Nucleus accumbens (tissue), 56 donors: Measurements from ENCODE around the gene BAZ2A.
"Not testable (repeated sequence)": the region's sequence is repeated elsewhere in the genome, so short reads cannot be mapped to it uniquely, and the experiment has no call there.

Source experiments
- DNase-seq, 56 donors: peaks; one replicate each; lab custom pipeline; 2025; lab: John Stamatoyannopoulos, UW

BAZ2A gene

DNA sequence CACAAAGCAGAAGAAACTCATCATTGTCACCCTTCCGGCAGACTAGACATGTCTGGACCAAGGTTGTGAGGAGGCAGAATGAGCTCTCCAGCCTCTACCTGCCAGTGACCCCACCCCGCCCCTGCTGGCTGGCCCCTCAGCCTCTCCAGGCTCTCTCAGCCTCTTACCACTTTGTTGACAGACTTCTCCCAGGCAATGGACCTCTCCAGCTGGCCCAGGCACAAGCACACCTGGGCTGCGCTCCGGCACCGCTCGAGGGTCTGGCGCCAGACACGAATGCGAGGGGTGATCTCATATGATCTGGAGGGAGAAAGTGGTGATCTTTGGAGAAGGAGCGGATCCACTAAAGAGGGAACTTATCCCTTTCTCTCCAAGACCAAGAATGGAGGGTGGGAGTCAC lies 30.3 kb downstream of the BAZ2A start:
- no peak for DNase-seq

DNA sequence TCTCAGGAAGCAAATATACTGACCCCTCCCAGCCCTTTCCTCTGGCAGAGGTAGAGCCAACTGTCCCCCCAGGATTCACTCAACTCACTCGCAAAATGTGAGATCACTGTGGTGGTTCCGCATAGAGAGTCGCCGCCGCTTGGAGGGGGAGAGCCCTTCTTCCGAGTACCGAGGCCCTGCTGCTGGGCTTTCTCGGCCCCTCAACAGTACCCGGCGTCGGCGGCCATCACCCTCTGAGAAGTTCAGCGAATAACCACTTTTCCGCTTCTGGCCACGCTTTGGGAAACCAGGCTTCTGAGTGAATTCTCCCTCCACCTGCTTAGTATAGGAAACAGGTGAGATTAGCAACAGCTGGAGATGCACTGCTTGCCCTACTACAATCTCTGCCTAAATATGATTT lies 31.1 kb downstream of the BAZ2A start:
- no peak for DNase-seq

DNA sequence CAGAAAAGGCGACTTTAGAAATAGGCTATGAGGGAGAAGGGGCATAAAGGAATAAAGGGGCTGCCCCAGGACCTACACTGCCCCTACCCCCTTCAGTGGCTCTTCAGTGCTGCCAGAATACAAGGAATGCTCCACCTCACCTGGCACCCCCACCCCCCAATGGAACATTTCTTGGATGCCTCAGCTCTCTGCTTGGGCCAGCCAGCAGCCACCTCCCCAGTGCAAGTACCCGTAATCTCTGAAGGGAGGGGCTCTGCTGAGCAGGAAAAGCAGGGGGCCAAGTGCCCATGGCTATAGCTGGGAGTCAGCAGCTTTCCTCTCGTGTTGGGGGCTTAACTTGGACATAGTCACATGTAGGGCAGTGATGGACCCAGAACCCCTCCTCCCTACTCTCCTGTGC lies 33.3 kb downstream of the BAZ2A start:
- no peak for DNase-seq

DNA sequence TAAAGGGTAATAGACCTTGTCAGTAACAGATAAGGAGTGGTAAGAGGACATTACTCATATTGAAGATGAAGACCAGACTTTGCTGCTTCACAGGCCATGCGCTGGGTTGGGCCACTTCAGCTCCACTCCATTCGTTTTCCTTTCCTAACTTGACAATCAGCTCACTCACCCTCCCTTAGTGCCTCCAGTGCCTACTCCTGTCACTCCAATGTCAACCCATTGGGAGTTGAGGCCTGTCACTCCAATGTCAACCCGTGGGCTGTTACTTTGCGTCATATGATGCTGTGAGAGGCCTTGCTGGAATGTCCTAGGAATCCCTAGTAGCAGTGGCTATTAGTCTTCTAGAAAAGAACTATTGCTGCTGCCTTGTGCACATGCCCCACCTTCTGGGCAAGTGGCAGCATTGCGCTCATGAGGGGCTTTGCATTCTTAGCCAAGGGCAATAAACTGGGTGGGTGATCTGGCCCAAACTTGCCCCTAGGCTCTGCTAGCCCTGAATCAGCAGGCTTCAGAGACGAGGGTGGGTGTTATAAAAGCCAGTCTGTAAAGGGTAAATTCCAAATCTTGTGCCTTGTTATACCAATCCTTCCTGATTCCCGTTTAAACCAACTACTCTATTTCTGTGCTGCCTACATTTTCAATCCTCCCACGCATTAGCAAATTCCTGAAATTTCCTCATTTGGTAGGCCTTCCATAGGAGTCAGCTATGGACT lies 36.1 kb downstream of the BAZ2A start:
- DNase-seq: peak in 34 of 56 donors; percentile 1 to 61 (median 24)

DNA sequence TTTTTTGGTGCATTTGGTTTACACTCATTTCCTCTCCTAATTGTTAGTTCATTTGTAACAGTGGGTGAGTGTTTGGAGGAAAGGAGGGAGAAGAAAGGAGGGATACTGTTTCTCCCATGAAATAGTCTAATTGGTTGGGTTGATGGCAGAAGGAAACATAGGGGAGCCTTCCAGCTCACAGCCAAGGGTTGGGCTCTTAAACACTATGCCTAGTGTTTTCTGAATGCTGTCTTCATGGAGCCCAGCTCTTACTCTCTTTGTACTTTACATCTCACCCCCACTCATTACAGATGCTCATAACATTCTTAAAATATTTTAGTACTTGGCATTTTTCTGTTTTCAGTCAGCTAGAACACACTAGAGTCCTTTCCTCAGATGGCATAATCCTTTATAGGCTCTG lies 38.2 kb downstream of the BAZ2A start:
- DNase-seq: no peak

DNA sequence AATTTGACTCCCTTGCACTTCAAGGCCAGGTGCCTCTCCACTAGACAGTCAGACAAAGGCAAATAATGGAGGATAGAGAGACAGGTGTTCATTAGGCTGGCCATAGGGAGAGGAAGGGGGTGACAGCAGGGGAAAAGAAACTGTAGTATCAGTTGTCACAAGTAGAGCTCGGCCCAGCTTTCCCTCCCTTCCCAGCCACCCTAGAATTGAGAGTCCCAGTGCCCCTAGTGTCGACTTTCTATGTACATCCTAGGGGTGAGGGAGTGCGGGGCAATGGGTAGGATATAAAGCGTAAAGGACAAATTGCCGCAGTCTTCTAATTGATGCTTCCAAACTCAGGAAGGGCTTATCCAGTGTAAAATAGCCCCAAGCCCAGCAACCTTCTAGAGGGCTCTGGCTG lies 39.0 kb downstream of the BAZ2A start:
- DNase-seq: no peak

DNA sequence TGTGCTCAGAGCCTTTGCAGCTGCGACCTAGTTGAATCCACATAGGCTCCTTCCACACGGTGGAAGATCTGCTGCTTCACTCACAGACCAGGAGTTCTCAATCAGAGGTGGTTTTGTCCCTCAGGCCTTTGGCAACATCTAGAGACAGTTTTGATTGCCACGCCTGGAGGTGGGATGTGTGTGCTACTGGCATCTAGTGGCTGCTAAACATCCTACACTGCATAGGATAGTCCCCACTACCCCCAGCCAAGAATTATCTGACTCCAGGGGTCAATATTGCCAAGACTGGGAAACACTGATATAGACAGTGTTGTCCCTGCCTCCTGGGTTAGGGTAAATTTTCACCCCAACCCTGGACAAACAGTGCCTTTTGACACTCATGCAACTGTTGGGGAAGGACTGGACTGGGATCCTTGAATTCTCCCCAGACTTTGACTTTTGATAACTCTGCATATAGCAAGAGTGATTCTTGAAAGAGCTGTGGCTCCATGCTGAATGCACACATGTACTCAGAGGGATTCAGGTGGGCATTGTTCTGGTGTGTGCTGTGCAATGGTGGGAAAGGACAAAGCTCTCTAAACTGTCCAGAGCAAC lies 39.8 kb downstream of the BAZ2A start:
- no peak for DNase-seq

DNA sequence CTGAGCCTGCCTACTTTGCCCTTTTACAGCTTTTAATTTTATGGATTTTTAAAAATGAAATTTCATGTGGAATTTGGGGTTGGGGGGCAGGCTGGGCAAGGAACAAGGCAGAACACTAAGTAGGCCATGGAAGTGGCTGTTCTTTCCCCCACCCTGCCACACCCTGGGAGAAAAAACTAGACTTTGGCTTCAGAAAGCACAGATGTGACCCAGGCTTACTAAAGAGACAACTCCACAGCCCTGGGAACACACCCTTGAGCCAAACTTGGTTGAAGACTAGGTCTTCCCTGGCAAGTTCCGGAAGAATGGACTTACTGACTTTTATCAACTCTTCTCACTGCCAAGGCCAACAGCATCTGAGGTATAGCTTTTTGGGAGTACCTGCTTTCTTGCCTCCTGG lies 40.3 kb downstream of the BAZ2A start:
- no peak for DNase-seq

DNA sequence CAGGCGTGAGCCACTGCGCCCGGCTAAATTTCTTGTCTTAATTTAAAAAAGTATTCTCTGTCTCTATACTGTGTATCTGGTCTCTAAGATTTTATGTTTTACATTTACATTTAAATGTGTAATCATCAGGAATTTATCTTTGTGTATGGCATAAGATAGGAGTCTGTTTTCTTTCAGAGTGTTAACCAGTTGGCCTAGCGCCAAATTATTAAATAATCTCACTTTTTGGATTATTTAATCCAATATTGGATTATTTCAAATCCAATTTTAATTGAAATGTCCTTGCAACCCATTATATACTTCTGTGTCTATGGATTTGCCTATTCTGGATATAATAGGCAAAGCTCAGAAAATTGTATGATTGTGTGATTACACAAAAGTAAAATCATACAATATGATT lies 45.0 kb downstream of the BAZ2A start:
- no peak for DNase-seq

DNA sequence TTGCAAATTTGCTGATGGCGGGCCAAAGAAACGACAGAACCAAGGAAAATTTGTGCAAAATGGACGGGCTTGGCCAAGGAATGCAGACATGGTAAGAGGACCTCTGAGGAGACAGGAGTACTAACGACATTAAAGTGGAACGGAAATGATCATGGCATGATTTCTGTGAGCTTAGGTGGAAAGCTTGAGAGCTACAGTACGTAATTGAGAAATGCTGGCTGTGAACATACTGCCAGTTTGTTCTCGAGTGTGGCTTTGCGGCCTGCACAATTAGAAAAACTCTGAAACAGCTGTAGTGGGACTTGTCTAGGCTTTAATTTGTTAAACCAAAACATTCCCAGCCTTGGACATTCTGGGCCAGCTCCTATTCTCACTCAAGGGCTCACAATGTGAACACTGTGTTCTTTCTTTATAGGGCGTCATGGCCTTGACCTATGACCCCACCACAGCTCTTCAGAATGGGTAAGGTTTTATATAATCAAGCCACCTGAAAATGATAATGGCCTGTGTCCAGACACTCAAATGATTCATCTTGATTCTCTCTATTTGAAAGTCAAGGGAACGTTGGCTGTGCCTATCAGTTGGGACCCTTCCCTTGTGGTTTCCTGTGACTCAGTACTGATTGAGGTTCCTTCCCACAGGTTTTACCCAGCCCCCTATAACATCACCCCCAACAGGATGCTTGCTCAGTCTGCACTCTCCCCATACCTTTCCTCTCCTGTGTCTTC lies 48.5 kb downstream of the BAZ2A start:
- DNase-seq: no peak

DNA sequence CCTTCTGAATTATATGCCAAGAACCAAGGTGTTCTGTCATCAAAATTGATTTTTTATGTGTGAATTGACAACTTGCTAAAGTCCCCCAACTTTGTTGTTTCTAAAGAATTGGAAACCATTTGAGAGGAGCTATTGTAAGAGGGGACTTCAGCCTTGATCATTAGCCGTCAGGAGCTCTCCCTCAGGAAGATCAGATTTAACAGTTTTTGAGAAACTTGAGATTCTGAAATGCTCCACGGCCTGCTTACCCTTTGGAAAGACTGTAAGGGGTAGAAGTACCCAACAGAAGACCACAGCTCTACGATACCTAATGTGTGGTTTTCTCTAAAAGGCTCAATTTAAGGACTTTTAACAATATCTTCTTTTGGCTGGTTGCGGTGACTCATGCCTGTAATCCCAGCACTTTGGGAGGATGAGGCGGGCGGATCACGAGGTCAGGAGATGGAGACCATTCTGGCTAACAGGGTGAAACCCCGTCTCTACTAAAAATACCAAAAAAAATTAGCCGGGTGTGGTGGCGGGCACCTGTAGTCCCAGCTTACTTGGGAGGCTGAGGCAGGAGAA lies 51.1 kb downstream of the BAZ2A start:
- DNase-seq: no peak

DNA sequence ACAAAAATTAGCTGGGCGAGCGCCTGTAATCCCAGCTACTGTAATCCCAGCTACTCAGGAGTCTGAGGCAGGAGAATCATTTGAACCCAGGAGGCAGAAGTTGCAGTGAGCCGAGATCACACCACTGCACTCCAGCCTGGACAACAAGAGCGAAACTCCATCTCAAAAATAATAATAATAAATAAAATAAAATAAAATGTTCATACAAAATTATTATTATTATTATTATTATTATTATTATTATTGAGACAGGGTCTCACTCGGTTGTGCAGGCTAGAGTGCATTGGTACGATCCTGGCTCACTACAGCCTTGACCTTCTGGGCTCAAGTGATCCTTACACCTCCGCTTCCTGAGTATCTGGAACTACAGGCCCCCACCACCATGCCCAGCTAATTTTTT lies 52.9 kb downstream of the BAZ2A start:
- DNase-seq: not testable (repeated sequence)

DNA sequence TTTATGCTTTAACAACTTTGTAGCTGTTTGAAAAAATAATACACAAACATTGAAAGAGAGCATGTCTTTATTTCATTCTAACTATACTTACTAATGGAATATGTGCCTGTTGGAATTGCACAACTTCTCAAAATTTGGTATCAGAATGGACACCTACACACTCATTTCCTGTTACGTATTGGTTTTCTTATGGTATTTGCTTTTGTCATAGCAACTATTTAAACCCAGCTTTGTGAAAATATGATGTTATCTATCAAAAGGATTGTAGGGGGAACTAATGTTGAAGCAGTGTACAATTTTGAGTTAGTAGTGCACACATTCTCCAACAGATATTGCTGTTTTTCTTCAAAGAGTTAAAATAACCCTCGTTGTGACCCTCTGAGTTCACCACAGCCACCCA lies 55.9 kb downstream of the BAZ2A start:
- no peak for DNase-seq

DNA sequence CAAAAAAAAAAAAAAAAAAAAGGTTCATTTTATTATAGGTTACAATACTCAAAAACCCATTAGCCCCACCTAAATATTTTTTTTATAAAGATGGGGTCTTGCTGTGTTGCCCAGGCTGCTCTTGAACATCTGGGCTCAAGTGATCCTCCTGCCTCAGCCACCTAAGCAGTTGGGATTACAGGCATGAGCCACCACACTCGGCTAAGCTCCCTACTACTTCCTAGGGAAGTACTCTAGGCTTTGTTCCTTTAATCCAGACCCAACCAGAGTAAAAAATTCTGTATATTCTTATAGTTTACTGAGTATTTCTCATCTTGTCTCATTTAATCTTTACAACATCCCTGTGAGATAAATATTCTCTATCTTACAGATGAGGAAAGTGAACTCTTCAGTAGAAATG lies 57.8 kb downstream of the BAZ2A start:
- no peak for DNase-seq

DNA sequence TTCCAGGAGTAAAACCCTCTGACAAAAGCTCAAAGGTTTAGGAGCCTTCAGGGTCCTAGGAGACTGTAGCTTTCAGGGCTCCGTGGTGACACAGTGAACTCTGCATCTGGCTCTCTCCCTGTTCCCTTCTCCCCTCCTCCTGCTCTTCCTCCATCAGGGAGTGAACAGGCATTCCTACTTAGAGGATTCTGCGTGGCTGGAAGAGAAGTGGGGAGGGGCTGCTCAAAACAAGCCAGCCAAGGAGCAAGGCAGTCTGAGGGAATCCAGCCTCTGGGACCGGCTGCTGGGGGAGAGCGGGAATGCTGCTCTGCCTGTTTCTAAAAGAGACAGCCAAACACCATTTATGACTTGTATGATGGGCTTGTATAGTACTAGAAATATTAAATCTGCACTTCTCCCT lies 59.0 kb downstream of the BAZ2A start:
- no peak for DNase-seq

DNA sequence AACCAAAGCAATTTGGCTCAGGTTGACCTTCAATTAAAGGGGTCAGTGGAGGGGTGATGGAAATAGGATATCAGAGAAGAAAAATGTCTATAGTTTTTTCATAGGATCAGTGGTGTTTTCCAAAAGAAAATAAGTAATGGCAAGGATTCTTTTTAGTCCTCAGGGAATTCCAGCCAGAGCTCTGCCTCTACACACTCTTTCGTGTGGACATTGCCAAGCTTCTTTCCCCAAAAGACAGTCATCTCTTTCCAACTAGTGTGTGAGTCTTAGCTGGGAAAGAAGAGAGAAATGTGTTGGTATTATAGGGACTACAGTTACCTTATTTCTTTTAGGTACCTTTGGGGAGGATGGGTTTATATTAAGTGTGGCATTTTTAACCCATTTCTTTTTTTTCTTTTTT lies 62.0 kb downstream of the BAZ2A start:
- DNase-seq: no peak

DNA sequence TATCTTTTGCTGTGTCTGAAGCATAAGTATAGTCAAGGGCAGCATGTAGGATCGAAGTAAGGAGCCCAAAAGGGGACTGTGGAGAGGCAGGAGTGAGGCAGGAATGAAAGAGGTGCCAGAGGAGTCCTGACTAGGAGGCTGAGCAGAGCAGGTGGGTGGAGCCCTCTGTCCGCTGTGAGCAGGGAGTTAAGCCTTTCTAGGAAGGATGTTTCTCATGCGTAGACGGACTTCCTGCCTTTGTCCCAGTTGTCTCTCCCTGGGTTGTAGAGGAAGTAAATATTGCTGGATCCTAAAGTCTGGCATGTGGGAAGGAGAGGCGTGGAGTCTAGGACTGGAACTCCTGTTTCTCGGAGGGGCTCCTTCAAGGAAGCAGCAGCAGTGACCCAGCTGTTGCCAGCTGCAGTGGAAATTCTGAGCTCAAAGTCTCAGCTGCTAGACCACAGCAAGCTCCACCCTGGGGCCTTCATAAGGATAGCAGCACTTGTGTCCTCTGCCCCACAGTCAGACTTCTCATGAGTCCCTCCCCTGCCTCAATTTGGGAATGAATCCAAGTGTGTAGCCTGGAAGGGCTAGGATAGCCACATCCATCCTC lies 64.5 kb downstream of the BAZ2A start:
- DNase-seq: no peak

DNA sequence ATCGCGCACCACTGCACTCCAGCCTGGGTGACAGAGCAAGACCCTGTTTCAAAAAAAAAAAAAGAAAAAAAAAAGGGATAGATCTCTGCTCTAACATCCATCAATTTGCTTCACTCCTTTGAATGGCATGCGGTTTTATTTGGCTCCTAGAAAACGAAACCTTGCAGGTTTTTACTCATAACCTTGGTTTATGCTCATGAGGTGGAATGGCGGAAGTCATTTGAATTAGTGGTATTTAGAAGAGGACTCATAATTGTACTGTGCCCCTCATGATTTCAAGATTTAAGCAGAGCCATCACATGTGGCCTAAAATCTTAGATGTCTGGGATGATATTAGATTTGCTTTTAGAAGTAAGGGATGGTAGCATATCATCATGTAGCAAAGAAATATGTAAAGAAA lies 79.1 kb downstream of the BAZ2A start:
- no peak for DNase-seq

DNA sequence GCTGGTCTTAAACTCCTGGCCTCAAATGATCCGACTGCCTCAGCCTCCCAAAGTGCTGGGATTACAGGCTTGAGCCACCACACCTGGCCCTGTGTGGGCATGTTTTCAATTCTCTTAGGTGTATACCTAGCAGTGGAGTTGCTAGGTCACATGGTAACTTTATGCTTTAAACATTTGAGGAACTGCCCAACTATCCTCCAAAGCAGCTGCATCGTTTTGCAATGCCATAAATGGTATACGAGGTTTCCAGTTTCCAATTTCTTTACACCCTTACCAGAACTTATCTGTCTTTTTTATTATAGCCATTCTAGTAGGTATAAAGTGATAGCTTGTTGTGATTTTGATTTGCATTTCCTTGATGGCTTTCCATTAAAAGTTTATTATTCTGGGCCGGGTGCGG lies 83.4 kb downstream of the BAZ2A start:
- DNase-seq: no peak
